ENCODE measurements around the gene POGLUT3. TPM values are rescaled to one million over a fixed set of nuclear protein-coding genes. Genes with fewer than 3 reads are reported as not detected.

Gene POGLUT3
- total RNA-seq, 1 experiment from 2014 or later: 15.3 TPM

- TF ChIP-seq, protein P1, sequence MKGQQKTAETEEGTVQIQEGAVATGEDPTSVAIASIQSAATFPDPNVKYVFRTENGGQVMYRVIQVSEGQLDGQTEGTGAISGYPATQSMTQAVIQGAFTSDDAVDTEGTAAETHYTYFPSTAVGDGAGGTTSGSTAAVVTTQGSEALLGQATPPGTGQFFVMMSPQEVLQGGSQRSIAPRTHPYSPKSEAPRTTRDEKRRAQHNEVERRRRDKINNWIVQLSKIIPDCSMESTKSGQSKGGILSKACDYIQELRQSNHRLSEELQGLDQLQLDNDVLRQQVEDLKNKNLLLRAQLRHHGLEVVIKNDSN (CRISPR knock-in tag; IDR thresholded peaks at IDR 0.05): no peak
- TF ChIP-seq, protein P2, sequence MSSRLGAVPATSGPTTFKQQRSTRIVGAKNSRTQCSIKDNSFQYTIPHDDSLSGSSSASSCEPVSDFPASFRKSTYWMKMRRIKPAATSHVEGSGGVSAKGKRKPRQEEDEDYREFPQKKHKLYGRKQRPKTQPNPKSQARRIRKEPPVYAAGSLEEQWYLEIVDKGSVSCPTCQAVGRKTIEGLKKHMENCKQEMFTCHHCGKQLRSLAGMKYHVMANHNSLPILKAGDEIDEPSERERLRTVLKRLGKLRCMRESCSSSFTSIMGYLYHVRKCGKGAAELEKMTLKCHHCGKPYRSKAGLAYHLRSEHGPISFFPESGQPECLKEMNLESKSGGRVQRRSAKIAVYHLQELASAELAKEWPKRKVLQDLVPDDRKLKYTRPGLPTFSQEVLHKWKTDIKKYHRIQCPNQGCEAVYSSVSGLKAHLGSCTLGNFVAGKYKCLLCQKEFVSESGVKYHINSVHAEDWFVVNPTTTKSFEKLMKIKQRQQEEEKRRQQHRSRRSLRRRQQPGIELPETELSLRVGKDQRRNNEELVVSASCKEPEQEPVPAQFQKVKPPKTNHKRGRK (CRISPR knock-in tag; IDR thresholded peaks at IDR 0.05; ENCODE audit: borderline replicate concordance): no peak
- no peak for TF ChIP-seq IRF1 (CRISPR knock-in tag; IDR thresholded peaks at IDR 0.05)
- no peak for TF ChIP-seq GABPB1 (CRISPR knock-in tag; IDR thresholded peaks at IDR 0.05)
These were observed 27.0 kb upstream of the POGLUT3 start (continued) for GRCh38 chr11:108525161-108525560.

DNA sequence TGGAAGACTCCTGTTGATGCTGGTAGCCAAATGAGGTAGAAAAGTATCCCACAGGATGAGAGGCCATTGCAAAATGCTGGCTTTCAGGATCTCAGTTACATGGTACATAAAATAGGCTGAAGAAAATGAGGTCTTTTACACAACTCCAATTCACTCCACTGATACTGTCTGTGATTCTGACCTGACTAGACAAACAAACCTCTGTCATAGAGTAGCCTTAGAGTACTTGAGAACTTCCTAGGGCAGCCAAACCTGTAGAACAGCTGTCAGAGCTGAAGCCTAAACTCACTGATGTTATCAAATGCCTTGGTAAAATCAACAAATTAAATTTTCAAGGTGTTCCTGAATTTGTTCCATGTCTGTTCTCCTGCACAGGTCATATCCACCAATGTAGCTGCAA lies 26.2 kb upstream of the POGLUT3 start:
- no peak for TF ChIP-seq ZNF396 (CRISPR knock-in tag; IDR thresholded peaks at IDR 0.05; ENCODE audit: borderline replicate concordance)
- ATAC-seq (no peak), DNase-seq (ENCODE audit: low spot score) (no peak)
- Mint-ChIP-seq H3K36me3 (peaks cover 6% of the 10 kb centered on the region), H3K4me3 (no peak overlapping the region), H3K27ac (no peak overlapping the region), H3K27me3 (ENCODE audit: low read depth) (no peaks in the 10 kb centered on the region), H3K9me3 (0 out of 2 replicates have a peak, but pooled peaks cover 4% of the 10 kb centered on the region), H3K4me1 (no peaks in the 10 kb centered on the region)
- ChIA-PET CTCF (no interaction called here), POLR2A (no interaction called here)

- H3K27ac Mint-ChIP-seq: 0 out of 2 replicates have a peak overlapping the region, but pooled peaks have one; percentile 38
- H3K9me3 Mint-ChIP-seq: 0 out of 2 replicates have a peak, but pooled peaks cover 4% of the 10 kb centered on the region
These were observed 24.1 kb upstream of the POGLUT3 start for GRCh38 chr11:108522318-108522717.

More at GRCh38 chr11:108522318-108522717, 24.1 kb upstream of the POGLUT3 start:
- ATAC-seq: no peak
- Mint-ChIP-seq H3K4me1 (no peaks in the 10 kb centered on the region), H3K36me3 (peaks cover 6% of the 10 kb centered on the region), H3K27me3 (ENCODE audit: low read depth) (no peaks in the 10 kb centered on the region), H3K4me3 (no peak overlapping the region)
- CTCF ChIA-PET: no interaction called here
- TF ChIP-seq ZNF532 (CRISPR knock-in tag; IDR thresholded peaks at IDR 0.05; ENCODE audit: borderline replicate concordance): no peak
- TF ChIP-seq, protein P3, sequence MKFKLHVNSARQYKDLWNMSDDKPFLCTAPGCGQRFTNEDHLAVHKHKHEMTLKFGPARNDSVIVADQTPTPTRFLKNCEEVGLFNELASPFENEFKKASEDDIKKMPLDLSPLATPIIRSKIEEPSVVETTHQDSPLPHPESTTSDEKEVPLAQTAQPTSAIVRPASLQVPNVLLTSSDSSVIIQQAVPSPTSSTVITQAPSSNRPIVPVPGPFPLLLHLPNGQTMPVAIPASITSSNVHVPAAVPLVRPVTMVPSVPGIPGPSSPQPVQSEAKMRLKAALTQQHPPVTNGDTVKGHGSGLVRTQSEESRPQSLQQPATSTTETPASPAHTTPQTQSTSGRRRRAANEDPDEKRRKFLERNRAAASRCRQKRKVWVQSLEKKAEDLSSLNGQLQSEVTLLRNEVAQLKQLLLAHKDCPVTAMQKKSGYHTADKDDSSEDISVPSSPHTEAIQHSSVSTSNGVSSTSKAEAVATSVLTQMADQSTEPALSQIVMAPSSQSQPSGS (CRISPR knock-in tag; IDR thresholded peaks at IDR 0.05; ENCODE audit: borderline replicate concordance, low read depth): no peak
- TF ChIP-seq, protein P4, sequence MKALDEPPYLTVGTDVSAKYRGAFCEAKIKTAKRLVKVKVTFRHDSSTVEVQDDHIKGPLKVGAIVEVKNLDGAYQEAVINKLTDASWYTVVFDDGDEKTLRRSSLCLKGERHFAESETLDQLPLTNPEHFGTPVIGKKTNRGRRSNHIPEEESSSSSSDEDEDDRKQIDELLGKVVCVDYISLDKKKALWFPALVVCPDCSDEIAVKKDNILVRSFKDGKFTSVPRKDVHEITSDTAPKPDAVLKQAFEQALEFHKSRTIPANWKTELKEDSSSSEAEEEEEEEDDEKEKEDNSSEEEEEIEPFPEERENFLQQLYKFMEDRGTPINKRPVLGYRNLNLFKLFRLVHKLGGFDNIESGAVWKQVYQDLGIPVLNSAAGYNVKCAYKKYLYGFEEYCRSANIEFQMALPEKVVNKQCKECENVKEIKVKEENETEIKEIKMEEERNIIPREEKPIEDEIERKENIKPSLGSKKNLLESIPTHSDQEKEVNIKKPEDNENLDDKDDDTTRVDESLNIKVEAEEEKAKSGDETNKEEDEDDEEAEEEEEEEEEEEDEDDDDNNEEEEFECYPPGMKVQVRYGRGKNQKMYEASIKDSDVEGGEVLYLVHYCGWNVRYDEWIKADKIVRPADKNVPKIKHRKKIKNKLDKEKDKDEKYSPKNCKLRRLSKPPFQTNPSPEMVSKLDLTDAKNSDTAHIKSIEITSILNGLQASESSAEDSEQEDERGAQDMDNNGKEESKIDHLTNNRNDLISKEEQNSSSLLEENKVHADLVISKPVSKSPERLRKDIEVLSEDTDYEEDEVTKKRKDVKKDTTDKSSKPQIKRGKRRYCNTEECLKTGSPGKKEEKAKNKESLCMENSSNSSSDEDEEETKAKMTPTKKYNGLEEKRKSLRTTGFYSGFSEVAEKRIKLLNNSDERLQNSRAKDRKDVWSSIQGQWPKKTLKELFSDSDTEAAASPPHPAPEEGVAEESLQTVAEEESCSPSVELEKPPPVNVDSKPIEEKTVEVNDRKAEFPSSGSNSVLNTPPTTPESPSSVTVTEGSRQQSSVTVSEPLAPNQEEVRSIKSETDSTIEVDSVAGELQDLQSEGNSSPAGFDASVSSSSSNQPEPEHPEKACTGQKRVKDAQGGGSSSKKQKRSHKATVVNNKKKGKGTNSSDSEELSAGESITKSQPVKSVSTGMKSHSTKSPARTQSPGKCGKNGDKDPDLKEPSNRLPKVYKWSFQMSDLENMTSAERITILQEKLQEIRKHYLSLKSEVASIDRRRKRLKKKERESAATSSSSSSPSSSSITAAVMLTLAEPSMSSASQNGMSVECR (CRISPR knock-in tag; IDR thresholded peaks at IDR 0.05; ENCODE audit: borderline replicate concordance): no peak
- TF ChIP-seq IRF1 (CRISPR knock-in tag; IDR thresholded peaks at IDR 0.05): no peak
- TF ChIP-seq, protein P2 (CRISPR knock-in tag; IDR thresholded peaks at IDR 0.05; ENCODE audit: borderline replicate concordance): no peak
- TF ChIP-seq JUN (CRISPR knock-in tag; IDR thresholded peaks at IDR 0.05): no peak
- no peak for DNase-seq (ENCODE audit: low spot score)
- POLR2A ChIA-PET: no interaction called here
